ENCODE results near the gene CDV3. TPM values are rescaled to one million over a fixed set of nuclear protein-coding genes. Genes with fewer than 3 reads are reported as not detected.

CDV3 gene
- total RNA-seq, 2 donors from 2014 or later: 126 to 142 TPM

GRCh38 chr3:133561679-133562078 is 11.8 kb upstream of the CDV3 start:
- Histone ChIP-seq H3K27ac (no peak overlapping the region), H3K36me3 (no peaks in the 10 kb centered on the region), H3K9ac (ENCODE audit: low read depth in 2 of 2, low read length in 2 of 2) (no peak overlapping the region), H3K4me1 (no peaks in the 10 kb centered on the region), H3K9me3 (no peaks in the 10 kb centered on the region), H3K4me3 (no peak overlapping the region), H3K27me3 (no peaks in the 10 kb centered on the region)
- no peak for DNase-seq
- no peak for TF ChIP-seq CTCF (IDR thresholded peaks at IDR 0.05)
- intact Hi-C loops (cut with DNase I): no loop called here

- Histone ChIP-seq H3K9me3 (no peaks in the 10 kb centered on the region), H3K4me1 (no peaks in the 10 kb centered on the region), H3K27ac (no peak overlapping the region), H3K27me3 (no peaks in the 10 kb centered on the region), H3K9ac (ENCODE audit: low read depth in 2 of 2, low read length in 2 of 2) (no peak overlapping the region), H3K36me3 (no peaks in the 10 kb centered on the region), H3K4me3 (no peak overlapping the region)
- intact Hi-C loops (cut with DNase I): no loop called here
- no peak for TF ChIP-seq CTCF (IDR thresholded peaks at IDR 0.05)
- DNase-seq: no peak
These were observed 11.1 kb upstream of the CDV3 start for GRCh38 chr3:133562376-133562775.

- Histone ChIP-seq H3K4me3 (no peak overlapping the region), H3K9me3 (no peaks in the 10 kb centered on the region), H3K27me3 (no peaks in the 10 kb centered on the region), H3K9ac (ENCODE audit: low read depth in 2 of 2, low read length in 2 of 2) (no peak overlapping the region), H3K4me1 (no peaks in the 10 kb centered on the region), H3K36me3 (no peaks in the 10 kb centered on the region), H3K27ac (no peak overlapping the region)
- TF ChIP-seq CTCF (IDR thresholded peaks at IDR 0.05): no peak
- DNase-seq: no peak
- intact Hi-C loops (cut with DNase I): no loop called here
These were observed 10.3 kb upstream of the CDV3 start for GRCh38 chr3:133563186-133563591.

GRCh38 chr3:133563816-133564215 is 9.7 kb upstream of the CDV3 start:
- no peak for TF ChIP-seq CTCF (IDR thresholded peaks at IDR 0.05)
- Histone ChIP-seq H3K9me3 (no peaks in the 10 kb centered on the region), H3K27ac (no peak overlapping the region), H3K27me3 (no peaks in the 10 kb centered on the region), H3K4me3 (no peak overlapping the region), H3K9ac (ENCODE audit: low read depth in 2 of 2, low read length in 2 of 2) (no peak overlapping the region), H3K4me1 (no peaks in the 10 kb centered on the region), H3K36me3 (no peaks in the 10 kb centered on the region)
- intact Hi-C loops (cut with DNase I): no loop called here
- DNase-seq: no peak

GRCh38 chr3:133568294-133569014 is 5.0 kb upstream of the CDV3 start:
- Histone ChIP-seq H3K36me3 (no peaks in the 10 kb centered on the region), H3K27ac (no peak overlapping the region), H3K4me1 (peaks cover 6% of the 10 kb centered on the region), H3K4me3 (no peak overlapping the region), H3K9me3 (no peaks in the 10 kb centered on the region), H3K27me3 (no peaks in the 10 kb centered on the region), H3K9ac (ENCODE audit: low read depth in 2 of 2, low read length in 2 of 2) (no peak overlapping the region)
- intact Hi-C loops (cut with DNase I): no loop called here
- no peak for TF ChIP-seq CTCF (IDR thresholded peaks at IDR 0.05)
- DNase-seq: no peak

Data from colonic mucosa (tissue), 4 donors.